ENCODE data around the gene CEP72.
"Not testable (repeated sequence)": the region's sequence is repeated elsewhere in the genome, so short reads cannot be mapped to it uniquely, and the experiment has no call there.

CEP72 gene

GRCh38 chr5:579746-580366, 32.3 kb upstream of the CEP72 start:
- no peak for DNase-seq (ENCODE audit: low read depth)
- no peak for TF ChIP-seq CTCF (IDR thresholded peaks at IDR 0.05; ENCODE audit: control insufficient read depth, insufficient read depth, low read depth, low read length, missing control alignments)
- H3K4me3 ChIP-seq (ENCODE audit: control insufficient read depth, low read depth, low read length) = no peak overlapping the region

GRCh38 chr5:580436-580835, 31.7 kb upstream of the CEP72 start:
- TF ChIP-seq CTCF (IDR thresholded peaks at IDR 0.05; ENCODE audit: control insufficient read depth, insufficient read depth, low read depth, low read length, missing control alignments) = no peak
- no peak for DNase-seq (ENCODE audit: low read depth)
- H3K4me3 ChIP-seq (ENCODE audit: control insufficient read depth, low read depth, low read length) = no peak overlapping the region

- H3K4me3 ChIP-seq (ENCODE audit: control insufficient read depth, low read depth, low read length) = no peak overlapping the region
- TF ChIP-seq CTCF (IDR thresholded peaks at IDR 0.05; ENCODE audit: control insufficient read depth, insufficient read depth, low read depth, low read length, missing control alignments) = no peak
- no peak for DNase-seq (ENCODE audit: low read depth)
These were observed 30.9 kb upstream of the CEP72 start for GRCh38 chr5:581266-581665.

DNA sequence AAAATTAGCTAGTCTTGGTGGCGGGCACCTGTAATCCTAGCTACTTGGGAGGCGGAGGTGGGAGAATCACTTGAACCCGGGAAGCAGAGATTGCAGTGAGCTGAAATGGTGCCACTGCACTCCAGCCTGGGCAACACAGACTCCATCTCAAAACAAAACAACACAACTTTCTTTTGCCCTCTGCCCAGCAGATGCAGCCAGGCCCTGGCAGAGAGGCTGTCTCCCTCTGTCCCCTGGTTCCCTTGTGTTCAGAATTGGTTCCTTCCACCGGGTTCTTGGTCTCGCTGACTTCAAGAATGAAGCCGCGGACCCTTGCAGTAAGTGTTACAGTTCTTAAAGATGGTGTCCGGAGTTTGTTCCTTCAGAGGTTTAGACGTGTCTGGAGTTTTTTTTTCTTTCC, 30.2 kb upstream of the CEP72 start:
- no peak overlapping the region for H3K4me3 ChIP-seq (ENCODE audit: control insufficient read depth, low read depth, low read length)
- TF ChIP-seq CTCF (IDR thresholded peaks at IDR 0.05; ENCODE audit: control insufficient read depth, insufficient read depth, low read depth, low read length, missing control alignments) = no peak
- DNase-seq (ENCODE audit: low read depth) = no peak

GRCh38 chr5:582445-582844, 29.7 kb upstream of the CEP72 start:
- not testable (repeated sequence) for DNase-seq (ENCODE audit: low read depth); H3K4me3 ChIP-seq (ENCODE audit: control insufficient read depth, low read depth, low read length)

- TF ChIP-seq CTCF (IDR thresholded peaks at IDR 0.05; ENCODE audit: control insufficient read depth, insufficient read depth, low read depth, low read length, missing control alignments) = no peak
- DNase-seq (ENCODE audit: low read depth) = no peak
- no peak overlapping the region for H3K4me3 ChIP-seq (ENCODE audit: control insufficient read depth, low read depth, low read length)
These were observed 29.1 kb upstream of the CEP72 start for GRCh38 chr5:582936-583635.

DNA sequence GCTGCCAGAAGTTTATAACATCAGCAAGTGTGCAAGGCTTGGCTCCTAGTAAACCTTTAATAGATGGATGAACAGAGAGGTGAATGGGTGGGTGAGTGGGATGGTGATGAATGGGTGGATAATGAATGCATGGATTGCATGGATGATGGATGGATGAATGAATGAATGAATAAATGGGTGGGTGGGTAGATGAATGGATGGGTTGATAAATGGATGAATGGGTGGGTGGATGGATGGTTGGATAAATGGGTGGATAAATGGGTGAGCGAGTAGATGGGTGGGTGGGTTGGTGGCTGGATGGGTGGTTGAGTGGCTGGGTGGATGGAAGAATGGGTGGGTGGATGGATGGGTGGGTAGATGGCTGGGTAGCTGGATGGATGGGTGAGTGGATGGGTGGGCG, 28.5 kb upstream of the CEP72 start:
- DNase-seq (ENCODE audit: low read depth) = no peak
- no peak for TF ChIP-seq CTCF (IDR thresholded peaks at IDR 0.05; ENCODE audit: control insufficient read depth, insufficient read depth, low read depth, low read length, missing control alignments)
- H3K4me3 ChIP-seq (ENCODE audit: control insufficient read depth, low read depth, low read length) = no peak overlapping the region
